C1 segment of cervical spinal cord (tissue), 14 donors: ENCODE data around the gene SMARCE1.

Experiments used
- DNase-seq, 14 donors: peaks; one replicate each; lab custom pipeline; 2025; lab: John Stamatoyannopoulos, UW

SMARCE1 gene

GRCh38 chr17:40612599-40613244 lies 34.9 kb downstream of the SMARCE1 start:
- DNase-seq: peak in 1 of 14 donors; percentile 5

GRCh38 chr17:40611840-40612474 lies 35.7 kb downstream of the SMARCE1 start:
- DNase-seq: no peak

GRCh38 chr17:40610359-40610758 lies 37.3 kb downstream of the SMARCE1 start:
- no peak for DNase-seq

GRCh38 chr17:40608061-40608581 lies 39.5 kb downstream of the SMARCE1 start:
- DNase-seq: no peak

GRCh38 chr17:40607641-40608040 lies 40.0 kb downstream of the SMARCE1 start:
- no peak for DNase-seq

GRCh38 chr17:40606548-40607353 lies 40.9 kb downstream of the SMARCE1 start:
- no peak for DNase-seq

- no peak for DNase-seq
These were observed 42.3 kb downstream of the SMARCE1 start for GRCh38 chr17:40605306-40605705.

GRCh38 chr17:40604327-40605080 lies 43.1 kb downstream of the SMARCE1 start:
- no peak for DNase-seq

GRCh38 chr17:40602445-40603443 lies 44.9 kb downstream of the SMARCE1 start:
- DNase-seq: no peak

- DNase-seq: no peak
These were observed 47.1 kb downstream of the SMARCE1 start for GRCh38 chr17:40600486-40601046.

- DNase-seq: no peak
These were observed 48.2 kb downstream of the SMARCE1 start for GRCh38 chr17:40599468-40599763.

GRCh38 chr17:40598619-40599467 lies 48.8 kb downstream of the SMARCE1 start:
- DNase-seq: no peak

GRCh38 chr17:40598301-40598618 lies 49.4 kb downstream of the SMARCE1 start:
- no peak for DNase-seq

GRCh38 chr17:40597556-40598300 lies 49.9 kb downstream of the SMARCE1 start:
- no peak for DNase-seq

- no peak for DNase-seq
These were observed 50.5 kb downstream of the SMARCE1 start for GRCh38 chr17:40597156-40597555.

- no peak for DNase-seq
These were observed 51.2 kb downstream of the SMARCE1 start for GRCh38 chr17:40596261-40596919.

- no peak for DNase-seq
These were observed 56.9 kb downstream of the SMARCE1 start for GRCh38 chr17:40590742-40591141.

- no peak for DNase-seq
These were observed 59.1 kb downstream of the SMARCE1 start for GRCh38 chr17:40588552-40588951.
